ENCODE results near the gene CGNL1. TPM values are rescaled to one million over a fixed set of nuclear protein-coding genes. Genes with fewer than 3 reads are reported as not detected.

The CGNL1 gene
- polyA plus RNA-seq, 3 donors, result 69.8 to 72.5 (median 70.8) TPM

DNA sequence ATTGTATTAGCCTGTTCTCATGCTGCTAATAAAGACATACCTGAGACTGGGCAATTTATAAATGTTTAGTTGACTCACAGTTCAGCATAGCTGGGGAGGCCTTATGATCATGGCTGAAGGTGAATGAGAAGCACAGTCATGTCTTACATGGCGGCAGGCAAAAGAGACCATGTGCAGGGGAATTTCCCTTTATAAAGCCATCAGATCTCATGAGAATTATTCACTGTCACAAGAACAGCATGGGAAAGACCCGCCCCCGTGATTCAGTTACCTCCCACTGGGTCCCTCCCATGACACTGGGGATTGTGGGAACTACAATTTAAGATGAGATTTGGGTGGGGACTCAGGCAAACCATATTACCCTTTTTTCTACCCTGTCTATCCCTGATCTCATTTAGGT is 163.9 kb downstream of the CGNL1 start:
- no peak for DNase-seq (ENCODE audit: low read depth in 3 of 3, low spot score in 2 of 3)

DNA sequence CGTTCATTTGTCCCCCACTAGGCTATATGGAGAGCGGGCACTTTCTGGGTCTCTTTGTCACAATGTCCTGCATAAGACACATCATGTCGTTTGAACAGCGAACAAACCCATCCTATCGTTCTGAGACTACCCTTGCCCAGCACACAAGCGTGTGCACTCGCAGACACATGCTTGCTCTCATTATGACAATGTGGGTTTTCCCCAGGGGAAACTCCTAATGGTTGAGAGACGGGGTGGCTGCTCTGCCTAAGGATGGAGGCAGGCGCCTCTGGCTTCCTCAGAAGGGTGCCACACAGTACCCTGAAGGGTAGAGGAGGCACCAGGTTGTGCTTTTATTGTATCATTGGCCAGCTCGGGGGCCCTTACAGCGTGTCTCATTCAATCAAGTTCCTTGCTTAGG is 164.4 kb downstream of the CGNL1 start:
- no peak for DNase-seq (ENCODE audit: low read depth in 3 of 3, low spot score in 2 of 3)

DNA sequence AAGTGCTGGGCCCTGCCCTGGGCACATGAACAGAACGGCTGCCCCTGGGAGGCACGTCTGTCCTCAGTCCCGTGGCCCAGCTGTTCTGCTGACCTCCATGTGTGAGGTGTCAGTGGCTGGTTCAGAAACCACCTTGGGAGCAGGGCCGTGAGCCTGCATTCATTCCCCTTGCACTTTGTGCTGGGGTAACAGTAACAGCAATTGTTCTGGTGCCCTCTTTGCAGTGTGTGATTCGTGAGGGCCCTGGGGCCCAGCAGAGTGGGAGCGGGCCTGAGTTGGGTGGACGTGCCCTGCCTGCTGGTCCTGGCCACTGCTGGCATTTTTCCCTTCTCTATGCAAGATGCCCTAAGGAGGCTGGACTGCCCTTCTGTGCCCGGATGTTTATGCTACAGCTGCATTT is 165.0 kb downstream of the CGNL1 start:
- DNase-seq (ENCODE audit: low read depth in 3 of 3, low spot score in 2 of 3), result no peak

DNA sequence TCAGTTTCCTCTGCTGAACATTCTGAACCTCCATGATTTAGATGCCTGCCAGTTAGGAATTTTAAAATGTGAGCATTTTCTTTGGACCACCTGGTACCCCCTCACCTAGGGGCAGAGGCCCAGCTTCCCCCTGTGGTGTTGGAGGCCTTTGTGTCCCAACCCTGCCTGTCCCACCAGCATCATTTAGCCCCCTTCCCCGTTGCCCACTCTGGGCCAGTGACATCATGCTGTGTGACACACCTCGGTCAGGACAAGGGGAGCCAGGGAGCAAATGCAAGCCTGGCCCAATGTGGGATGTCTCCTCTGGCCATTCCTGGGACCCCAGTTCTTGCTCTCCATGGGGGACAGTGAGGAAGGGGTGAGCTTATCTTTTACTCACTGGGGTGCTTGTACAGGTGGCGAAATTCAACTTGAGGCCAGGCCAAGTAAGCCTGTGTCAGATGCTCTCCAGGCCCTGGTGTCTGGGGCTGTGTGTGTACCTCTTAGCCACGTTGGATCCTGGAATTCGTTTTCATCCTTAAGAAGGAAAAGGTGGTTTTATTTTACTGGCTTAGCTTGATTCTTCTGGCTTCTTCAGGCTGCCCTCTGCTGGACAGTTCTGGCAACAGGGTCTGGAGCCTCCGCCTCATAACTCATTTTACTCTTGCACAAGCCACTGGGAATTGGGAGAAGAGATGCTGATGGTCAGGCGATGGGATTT is 165.7 kb downstream of the CGNL1 start:
- no peak for DNase-seq (ENCODE audit: low read depth in 3 of 3, low spot score in 2 of 3)

DNA sequence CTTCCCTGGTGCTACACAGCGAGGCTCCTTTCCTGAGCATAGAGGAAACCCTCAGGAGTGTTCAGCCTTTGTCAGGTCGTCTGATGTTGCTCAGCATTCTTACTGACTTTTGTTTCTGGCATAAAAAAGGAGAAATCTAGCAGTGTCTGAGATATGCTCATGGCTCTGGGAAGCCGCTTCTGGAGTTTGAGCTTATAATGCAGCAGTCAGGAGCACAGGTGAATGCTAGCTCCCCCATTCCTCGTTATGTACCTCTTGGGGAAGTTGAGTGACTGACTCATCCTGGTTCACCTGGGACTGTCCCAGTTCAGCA is 166.2 kb downstream of the CGNL1 start:
- no peak for DNase-seq (ENCODE audit: low read depth in 3 of 3, low spot score in 2 of 3)

DNA sequence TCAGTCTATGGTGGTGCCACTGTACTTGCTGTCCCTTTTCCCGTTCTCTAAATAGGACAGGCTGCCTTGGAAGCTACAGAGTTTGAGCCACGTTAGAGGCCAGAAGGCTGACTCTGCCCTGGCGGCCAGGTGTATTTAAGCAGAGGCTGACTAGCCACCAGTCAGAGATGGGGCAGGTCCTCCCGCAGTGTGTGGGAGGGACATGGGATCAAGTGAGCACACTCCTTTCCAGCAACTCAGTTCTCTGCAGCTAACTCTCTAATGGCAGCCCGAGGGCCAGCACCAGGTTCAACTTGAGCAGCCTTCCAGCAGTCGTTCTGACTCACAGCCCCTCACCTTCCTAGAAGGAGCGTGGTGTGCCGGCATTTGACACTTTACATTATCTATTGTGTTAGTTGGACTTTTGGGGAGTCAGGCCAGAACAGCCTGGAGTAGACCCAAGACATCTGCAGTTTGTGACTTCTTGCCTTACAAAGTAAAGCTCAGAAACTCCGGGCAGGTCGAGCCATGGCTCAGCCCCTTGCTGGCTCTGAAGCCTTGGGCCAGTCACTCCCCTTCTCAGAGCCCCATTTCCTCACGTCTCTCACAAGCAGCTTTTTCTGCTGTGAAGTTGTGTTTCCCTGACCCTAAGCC is 168.7 kb downstream of the CGNL1 start:
- no peak for DNase-seq (ENCODE audit: low read depth in 3 of 3, low spot score in 2 of 3)

DNA sequence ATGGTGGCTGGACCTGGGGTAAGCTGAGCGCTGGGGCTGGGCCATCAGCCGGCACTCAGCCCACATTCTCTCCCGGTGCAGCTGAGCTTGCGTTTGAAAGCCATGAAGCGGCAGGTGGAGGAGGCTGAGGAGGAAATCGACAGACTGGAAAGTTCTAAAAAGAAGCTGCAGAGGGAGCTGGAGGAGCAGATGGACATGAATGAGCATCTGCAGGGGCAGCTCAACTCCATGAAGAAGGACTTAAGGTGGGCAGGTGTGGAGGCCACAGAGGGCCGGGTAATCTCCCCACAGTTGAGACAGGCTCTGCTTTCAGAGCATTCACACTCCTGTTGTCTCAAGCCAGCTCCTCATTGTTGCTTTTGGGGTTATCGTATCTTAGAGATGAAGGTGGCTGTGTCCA is 169.7 kb downstream of the CGNL1 start:
- DNase-seq (ENCODE audit: low read depth in 3 of 3, low spot score in 2 of 3), result no peak

DNA sequence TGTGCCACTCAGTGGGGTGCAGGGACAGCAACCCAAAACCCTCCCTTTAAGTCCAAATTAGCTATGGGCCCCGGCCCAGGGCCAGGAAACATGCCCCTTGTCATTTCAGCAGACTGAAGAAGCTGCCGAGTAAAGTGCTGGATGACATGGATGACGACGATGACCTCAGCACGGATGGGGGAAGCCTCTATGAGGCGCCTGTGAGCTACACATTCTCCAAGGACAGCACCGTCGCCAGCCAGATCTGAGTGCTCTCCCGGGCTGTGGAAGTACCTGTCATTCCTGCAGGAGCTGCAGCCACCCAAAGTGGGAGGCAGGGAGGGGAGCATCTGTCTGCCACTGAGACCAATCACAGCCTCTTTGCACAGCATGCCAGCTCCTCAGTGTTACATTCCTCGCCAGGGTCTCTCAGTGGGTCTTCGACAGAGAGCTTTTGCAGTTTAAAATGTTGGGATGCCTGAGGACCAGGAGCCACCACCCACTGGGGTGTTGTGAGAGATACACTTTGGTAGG is 171.0 kb downstream of the CGNL1 start:
- DNase-seq (ENCODE audit: low read depth in 3 of 3, low spot score in 2 of 3), result no peak

DNA sequence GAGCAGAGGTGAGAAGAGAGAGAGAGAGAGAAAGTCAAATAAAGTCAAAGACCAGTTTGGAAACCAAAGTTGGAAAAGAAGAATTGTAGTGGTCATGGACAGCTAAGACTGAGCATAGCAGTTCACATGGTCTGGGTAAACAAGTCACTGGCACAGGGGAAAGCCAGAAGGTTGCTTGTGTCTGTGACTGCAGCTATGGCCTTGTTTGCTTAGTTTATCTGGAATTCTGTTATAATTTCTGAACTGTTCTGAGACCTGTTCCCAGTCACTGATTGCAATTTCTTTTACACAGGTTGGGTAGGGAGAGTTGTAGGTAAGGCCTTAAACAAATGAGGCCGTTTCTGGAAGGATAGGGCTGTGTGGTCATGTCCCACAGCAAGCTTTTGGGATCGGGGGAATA is 172.0 kb downstream of the CGNL1 start:
- no peak for DNase-seq (ENCODE audit: low read depth in 3 of 3, low spot score in 2 of 3)

DNA sequence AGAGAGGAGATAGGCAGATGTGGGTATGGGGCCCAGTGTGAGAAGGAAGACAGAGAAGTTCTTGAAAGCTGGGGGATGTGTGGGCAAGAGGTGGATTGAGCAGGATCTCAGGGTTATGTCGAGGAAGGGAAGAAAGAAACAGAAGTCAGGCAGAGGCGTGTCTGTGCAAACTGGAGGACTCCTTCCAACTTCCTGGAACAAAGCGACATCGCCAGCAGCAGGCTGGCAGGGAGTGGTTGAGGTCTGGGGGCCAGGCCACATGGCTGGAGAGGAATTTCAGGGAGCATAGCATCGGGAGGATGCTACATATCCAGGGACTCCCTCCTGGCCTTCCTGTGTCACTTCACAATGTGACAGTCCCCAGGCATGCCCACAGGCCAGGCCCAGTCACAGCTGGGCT is 172.5 kb downstream of the CGNL1 start:
- DNase-seq (ENCODE audit: low read depth in 3 of 3, low spot score in 2 of 3), result no peak

DNA sequence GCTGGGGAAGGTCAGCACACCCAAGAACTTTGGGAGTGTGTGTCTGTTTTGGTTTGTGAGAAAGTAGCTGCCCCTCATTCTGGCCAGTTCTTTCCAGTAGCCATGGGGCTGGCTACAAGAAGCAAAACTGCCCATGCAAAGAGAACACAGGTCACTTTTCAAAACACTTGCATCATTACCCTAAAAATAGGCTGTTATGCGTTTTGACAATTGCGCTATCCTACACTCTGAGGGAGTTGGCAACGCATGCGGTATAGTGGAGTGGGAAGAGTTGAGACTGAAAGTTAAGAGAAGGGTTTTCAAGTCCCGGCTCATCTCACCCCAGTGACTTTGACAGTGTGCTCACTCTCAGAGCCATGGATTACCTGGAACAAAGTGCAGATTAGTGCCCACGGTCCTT is 173.6 kb downstream of the CGNL1 start:
- no peak for DNase-seq (ENCODE audit: low read depth in 3 of 3, low spot score in 2 of 3)

DNA sequence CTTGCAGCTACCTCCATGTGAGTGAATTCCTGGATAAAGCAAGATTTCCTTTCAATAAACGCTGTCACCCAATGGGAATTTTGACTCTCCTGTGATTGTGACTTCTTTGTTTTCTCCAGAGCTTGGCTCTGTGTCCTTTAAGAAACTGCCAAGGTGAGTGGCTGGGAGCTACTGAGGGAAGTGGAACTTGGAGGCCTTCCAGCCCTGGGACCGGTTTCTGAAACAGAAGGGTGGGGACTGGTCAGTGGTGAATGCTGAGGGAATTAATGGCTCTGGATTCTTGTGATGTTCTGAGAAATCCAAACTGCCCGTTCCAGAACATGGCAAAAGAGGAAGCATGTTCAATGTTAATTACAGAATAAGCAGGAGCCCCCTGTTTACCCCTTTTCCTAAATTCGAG is 174.3 kb downstream of the CGNL1 start:
- DNase-seq (ENCODE audit: low read depth in 3 of 3, low spot score in 2 of 3), result no peak

DNA sequence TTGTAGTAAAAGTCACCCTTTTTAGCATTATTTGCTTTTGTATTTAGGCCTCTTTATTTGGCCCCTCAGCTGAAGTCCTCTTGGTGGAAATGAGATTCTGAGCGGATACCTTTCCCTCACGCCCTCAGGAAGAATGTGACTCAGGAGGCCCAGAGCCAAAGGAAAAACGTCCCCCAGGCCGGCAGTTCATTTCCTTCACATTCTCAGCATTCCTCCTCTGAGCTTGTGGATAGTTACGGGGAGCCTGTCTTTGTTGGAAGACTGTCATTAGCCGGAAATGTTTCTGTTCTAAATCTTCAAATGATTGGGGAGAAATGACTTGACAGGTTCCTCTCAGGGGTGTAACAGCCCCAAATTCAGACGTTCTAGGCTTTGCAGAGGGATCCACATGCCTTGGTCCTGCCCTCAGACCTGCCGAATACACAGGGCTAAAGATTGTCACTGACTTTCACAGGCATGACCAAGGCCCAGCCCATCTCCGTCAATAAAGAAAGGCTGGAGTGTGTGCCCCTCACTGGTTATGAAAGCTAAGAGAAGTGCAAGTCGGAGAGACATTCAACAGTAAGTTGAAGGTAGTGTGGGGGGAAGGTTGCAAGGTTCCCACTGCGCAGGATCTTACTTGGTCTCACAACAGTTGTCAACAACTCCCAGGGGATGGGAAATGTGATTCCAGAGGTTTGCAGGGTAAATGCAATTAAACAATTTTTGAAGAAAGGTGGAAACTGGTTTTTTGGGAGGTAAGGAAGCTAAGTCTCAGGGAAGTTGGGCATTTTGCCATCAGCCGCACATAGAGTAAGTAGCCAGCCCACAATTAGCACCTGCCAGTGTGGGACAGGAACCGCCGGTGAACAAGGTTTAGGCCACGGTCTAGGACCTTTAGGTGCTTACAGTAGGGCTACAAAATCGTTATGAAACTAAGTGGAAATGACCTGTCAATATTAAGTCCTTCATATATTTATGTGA is 175.7 kb downstream of the CGNL1 start:
- no peak for DNase-seq (ENCODE audit: low read depth in 3 of 3, low spot score in 2 of 3)

DNA sequence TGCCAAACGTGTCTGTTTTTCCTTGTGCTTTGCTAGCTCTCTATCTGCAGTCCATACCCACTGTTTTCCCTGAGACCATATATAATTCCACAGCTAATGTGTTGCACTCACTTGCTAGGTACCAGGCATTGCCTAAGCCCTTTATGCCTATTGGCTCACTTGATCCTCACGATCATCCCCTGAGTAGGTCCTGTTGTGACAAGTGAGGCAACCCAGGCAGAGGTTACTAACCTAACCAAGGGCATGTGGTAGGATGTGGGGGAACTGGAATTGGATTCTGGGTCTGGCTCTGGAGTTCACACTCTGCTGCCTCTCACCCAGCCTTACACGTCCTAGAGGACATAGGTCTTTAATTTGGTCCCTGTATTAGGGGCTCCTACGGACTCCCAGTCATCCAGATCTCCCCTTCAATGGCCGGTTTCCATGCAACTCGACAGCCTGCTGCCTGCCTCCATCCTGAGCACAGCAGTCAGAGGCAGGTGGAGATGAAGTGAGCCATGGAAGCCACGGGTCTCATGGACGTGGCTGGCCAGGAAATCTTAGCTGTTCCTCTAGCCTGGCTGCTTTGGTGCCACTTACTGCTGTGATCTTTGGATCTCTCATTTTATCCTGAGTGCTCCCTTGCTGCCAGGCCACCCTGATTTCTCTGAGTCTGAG is 176.5 kb downstream of the CGNL1 start:
- no peak for DNase-seq (ENCODE audit: low read depth in 3 of 3, low spot score in 2 of 3)

DNA sequence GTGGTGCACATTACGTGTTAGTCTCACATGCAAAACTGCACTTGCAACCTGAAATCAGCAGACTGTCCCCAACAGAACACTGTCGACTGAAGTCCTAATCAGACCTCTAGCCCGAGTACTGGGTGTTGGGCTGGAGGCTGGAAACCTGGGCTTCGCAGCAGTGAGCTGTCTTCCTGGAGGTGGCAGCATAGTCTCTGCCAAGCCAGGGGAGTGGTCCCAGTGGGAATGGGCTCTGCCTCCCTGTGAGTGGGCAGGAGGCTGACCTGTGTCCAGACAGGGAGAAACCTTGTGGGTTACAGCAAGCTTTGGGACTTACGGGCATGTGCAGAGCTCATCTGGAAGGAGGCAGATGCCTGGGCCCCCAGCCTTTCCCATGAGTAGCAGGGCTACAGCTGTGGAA is 177.2 kb downstream of the CGNL1 start:
- DNase-seq (ENCODE audit: low read depth in 3 of 3, low spot score in 2 of 3), result no peak

DNA sequence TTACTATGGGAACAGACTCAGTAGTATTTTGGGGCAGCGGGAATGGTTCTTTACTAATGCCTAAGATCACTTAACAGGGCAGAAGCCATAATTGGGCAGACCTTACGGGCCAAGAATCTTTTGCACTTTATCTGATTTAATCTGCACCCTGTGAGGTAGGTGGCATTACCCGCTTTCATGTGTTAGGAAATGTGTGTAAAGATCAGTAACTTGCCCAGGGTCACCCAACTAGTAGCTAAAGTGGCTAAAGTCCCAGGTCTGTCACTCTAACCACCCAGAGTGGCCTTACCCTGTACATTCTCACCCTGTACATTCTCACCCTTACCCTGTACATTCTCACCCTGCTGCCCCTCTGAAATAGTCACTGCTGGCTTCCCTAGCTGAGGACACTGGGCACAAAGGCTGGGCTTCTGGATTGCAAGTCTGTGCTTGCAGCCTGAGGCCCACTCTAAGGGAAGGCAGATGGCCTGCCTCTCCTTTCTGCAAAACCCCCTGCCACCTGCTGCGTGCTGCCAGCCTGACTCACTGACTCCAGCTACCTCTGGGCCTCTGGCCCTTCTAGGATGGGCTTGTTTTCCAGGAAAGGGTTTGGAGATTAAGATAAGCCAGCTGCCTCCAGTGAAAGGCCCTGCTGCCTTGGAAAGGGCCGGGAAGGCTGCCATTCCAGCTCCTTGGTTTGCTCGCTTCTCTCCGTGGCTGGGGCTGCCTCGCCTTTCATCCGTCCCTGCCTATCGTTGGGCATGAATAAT is 177.9 kb downstream of the CGNL1 start:
- no peak for DNase-seq (ENCODE audit: low read depth in 3 of 3, low spot score in 2 of 3)

DNA sequence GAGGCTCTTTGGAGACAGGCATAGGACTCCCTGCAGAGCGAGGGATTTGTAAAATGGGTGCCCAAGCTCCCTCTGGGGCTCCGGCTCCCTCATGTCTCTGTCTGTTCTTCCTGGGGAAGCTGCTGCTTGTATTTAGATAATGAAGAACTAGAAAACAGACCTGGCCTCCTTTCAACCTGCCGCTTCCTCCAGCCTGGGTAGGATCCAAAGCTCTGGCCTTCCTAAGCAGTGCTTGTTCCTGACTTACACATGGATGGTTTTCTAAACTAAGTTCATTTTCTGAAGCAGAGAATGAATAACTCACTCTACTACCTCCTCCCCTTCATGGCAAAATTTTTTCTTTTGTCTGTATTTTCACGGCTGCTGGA is 178.5 kb downstream of the CGNL1 start:
- no peak for DNase-seq (ENCODE audit: low read depth in 3 of 3, low spot score in 2 of 3)

DNA sequence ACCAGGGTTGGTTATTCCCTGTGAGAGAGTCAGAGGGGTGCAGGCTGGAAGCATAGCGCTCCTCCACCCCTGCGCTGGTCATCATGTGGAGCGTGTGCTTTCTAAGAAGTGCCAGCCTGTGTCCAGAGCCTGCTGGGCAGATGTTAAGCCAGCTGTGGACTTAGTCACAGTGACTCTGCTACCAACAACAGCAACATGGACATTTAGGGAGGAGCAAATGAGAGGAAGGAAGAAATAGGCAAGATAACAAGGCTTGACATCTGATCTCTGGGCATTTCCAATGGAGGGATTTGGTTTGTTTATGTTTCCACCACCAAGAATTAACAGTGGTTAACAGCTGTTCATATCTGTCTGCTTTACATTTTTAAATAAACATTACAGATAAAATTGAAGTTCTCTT is 179.0 kb downstream of the CGNL1 start:
- no peak for DNase-seq (ENCODE audit: low read depth in 3 of 3, low spot score in 2 of 3)

DNA sequence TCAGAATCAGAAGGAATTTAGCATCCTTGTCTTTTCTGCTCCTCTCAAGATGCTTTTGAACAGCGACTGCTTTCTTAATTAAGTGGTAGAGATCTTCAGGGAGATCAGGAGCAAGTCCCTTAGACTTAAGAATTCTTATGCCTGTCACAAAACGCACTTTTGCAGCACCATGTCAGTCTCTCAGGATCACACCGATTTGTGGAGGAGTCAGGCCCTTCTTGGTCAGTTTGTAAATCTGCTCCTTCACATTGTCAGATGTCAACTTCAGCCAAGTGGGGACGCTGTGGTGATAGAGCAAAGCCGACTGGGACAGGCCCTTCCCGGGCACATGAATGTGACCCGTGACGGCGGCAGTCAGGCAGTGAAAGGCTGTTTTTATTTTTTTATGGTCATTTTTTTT is 179.7 kb downstream of the CGNL1 start:
- no peak for DNase-seq (ENCODE audit: low read depth in 3 of 3, low spot score in 2 of 3)

DNA sequence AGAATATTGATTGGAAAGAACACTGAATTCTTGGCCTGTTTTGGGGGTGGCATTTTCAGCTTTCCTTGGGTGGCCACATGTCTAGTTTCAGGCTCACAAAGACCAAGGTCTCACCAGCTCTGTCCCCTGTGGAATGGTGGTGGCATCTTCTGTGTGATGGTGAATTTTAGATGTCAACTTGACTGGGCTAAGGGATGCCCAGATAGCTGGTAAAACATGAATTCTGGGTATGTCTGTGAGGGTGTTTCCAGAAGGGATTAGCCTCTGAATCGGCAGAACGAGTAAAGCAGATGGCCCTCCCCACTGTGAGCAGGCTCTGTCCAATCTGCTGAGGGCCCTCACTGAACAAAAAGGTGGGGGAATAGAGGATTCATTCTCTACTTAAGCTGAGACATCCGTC is 181.0 kb downstream of the CGNL1 start:
- DNase-seq (ENCODE audit: low read depth in 3 of 3, low spot score in 2 of 3), result no peak

Measured in right renal cortex interstitium (tissue), 3 donors.